GM18507 (cell line): ENCODE data around the gene PTPRD.

Experiments
- DNase-seq: peaks from one replicate; pipeline ENCODE4 v3.0.0; 2011; ENCODE audit warnings: low read depth; ENCODE audit not compliant: insufficient read length; ENCODE audit errors: extremely low spot score
- FAIRE-seq: peaks from 2 replicates; lab custom pipeline; 2011; peaks lifted over from hg19 to GRCh38; lab: Jason Lieb, UNC

PTPRD gene

GRCh38 chr9:8760000-8760767, 1852.6 kb downstream of the PTPRD start:
- DNase-seq (no peak), FAIRE-seq (no peak)

- FAIRE-seq (no peak), DNase-seq (no peak)
These were observed 1854.9 kb downstream of the PTPRD start for GRCh38 chr9:8757881-8758280.

- DNase-seq (no peak), FAIRE-seq (no peak)
These were observed 1858.1 kb downstream of the PTPRD start for GRCh38 chr9:8754751-8755150.

GRCh38 chr9:8751406-8751930, 1861.3 kb downstream of the PTPRD start:
- DNase-seq (no peak), FAIRE-seq (no peak)

GRCh38 chr9:8750639-8751051, 1862.2 kb downstream of the PTPRD start:
- no peak for FAIRE-seq
- DNase-seq: no peak

- DNase-seq (no peak), FAIRE-seq (no peak)
These were observed 1867.5 kb downstream of the PTPRD start for GRCh38 chr9:8745347-8745746.

GRCh38 chr9:8738945-8739344, 1873.9 kb downstream of the PTPRD start:
- DNase-seq (no peak), FAIRE-seq (no peak)

- no peak for DNase-seq
- FAIRE-seq: no peak
These were observed 1876.0 kb downstream of the PTPRD start for GRCh38 chr9:8736805-8737204.

GRCh38 chr9:8734760-8735159, 1878.0 kb downstream of the PTPRD start:
- DNase-seq: no peak
- no peak for FAIRE-seq

GRCh38 chr9:8733131-8733954, 1879.5 kb downstream of the PTPRD start:
- FAIRE-seq: no peak

GRCh38 chr9:8732367-8733075, 1880.3 kb downstream of the PTPRD start:
- DNase-seq (no peak), FAIRE-seq (no peak)

More at GRCh38 chr9:8733131-8733954, 1879.5 kb downstream of the PTPRD start:
- no peak for DNase-seq

- FAIRE-seq: no peak
- no peak for DNase-seq
These were observed 1882.2 kb downstream of the PTPRD start for GRCh38 chr9:8730618-8731017.

GRCh38 chr9:8728910-8729309, 1883.9 kb downstream of the PTPRD start:
- DNase-seq (no peak), FAIRE-seq (no peak)

- DNase-seq (no peak), FAIRE-seq (no peak)
These were observed 1885.6 kb downstream of the PTPRD start for GRCh38 chr9:8727191-8727590.

- FAIRE-seq (no peak), DNase-seq (no peak)
These were observed 1886.1 kb downstream of the PTPRD start for GRCh38 chr9:8726692-8727091.

- FAIRE-seq (no peak), DNase-seq (no peak)
These were observed 1887.2 kb downstream of the PTPRD start for GRCh38 chr9:8725635-8726034.

- FAIRE-seq (no peak), DNase-seq (no peak)
These were observed 1888.4 kb downstream of the PTPRD start for GRCh38 chr9:8724284-8725018.

- no peak for FAIRE-seq
These were observed 1889.6 kb downstream of the PTPRD start for GRCh38 chr9:8723195-8723594.

GRCh38 chr9:8719833-8720486, 1892.8 kb downstream of the PTPRD start:
- DNase-seq: no peak
- no peak for FAIRE-seq

More at GRCh38 chr9:8723195-8723594, 1889.6 kb downstream of the PTPRD start:
- DNase-seq: no peak
